ENCODE data around the gene USP5. TPM values are rescaled to one million over a fixed set of nuclear protein-coding genes. Genes with fewer than 3 reads are reported as not detected.

USP5 gene
- total and polyA plus RNA-seq, 2 of the 8 experiments (the other 6 are each of a cell fraction or from before 2014, with no cell fraction given), result 66.5 to 148 TPM

DNA sequence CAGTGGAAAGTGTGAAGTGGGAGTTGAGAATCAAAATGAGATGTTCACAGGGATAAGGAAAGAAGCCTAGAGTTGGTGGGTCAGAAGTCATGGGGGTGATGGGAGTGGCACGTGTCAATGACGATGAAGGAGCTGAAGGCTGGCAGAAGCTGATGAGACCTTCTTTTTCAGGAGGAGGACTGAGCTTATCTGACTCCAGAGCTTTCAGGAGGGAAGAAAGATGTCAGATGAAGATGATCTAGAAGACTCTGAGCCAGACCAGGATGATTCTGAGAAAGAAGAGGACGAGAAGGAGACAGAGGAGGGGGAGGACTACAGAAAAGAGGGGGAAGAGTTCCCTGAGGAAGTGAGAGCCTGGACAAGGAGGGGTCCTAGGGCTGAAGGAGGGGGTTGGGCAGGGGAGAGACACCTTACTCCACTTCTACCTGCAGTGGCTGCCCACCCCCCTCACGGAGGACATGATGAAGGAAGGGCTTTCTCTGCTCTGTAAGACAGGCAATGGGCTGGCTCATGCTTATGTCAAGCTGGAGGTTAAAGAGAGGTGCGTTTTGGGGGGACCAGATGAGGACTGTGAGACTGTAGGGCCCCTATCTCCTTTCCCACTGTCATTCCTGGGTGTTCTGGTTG lies 53.6 kb downstream of the USP5 start:
- Histone ChIP-seq H3K4me3 (ENCODE audit: extremely low read depth in 1 of 4, insufficient read depth in 2 of 4, low read depth in 3 of 4, low read length in 4 of 4) (peak overlapping the region in 3 of 4 experiments; percentile 48 to 64 (median 56); a peak in 5 of 8 replicates), H4K8ac (ENCODE audit: extremely low read depth, insufficient read depth, low read length) (no peak overlapping the region), H4K91ac (replicated peaks; ENCODE audit: insufficient read length, low read length) (no peak overlapping the region), H3K27ac (ENCODE audit: low read depth, low read length) (peak overlapping the region; percentile 76; the same call in 1 of the 2 replicates), H3K18ac (ENCODE audit: extremely low read depth, low read length) (no peak overlapping the region), H3K4me2 (ENCODE audit: insufficient read depth in 1 of 2, low read depth in 2 of 2, low read length in 2 of 2) (peak overlapping the region; percentile 84 to 95), H3K4ac (replicated peaks; ENCODE audit: insufficient read length, low read depth, low read length) (no peak overlapping the region), H3K9me3 (ENCODE audit: insufficient read depth in 2 of 2, low read depth in 1 of 2, low read length in 1 of 2) (no peaks in the 10 kb centered on the region), H4K20me1 (replicated peaks in 1 of 2; ENCODE audit: control insufficient read depth in 1 of 2, insufficient read depth in 2 of 2, low read length in 2 of 2) (no peaks in the 10 kb centered on the region), H3K27me3 (replicated peaks in 1 of 4; ENCODE audit: control insufficient read depth in 3 of 4, extremely low read depth in 1 of 4, insufficient read depth in 3 of 4, low read length in 3 of 4) (peaks cover 0 to 4% (median 0%) of the 10 kb centered on the region in 4 experiments; a peak in 4 of 7 replicates), H3K4me1 (replicated peaks in 1 of 4; ENCODE audit: control insufficient read depth in 3 of 4, insufficient read depth in 4 of 4, low read length in 3 of 4) (peaks cover 3 to 12% (median 7%) of the 10 kb centered on the region in 4 experiments; a peak in 5 of 7 replicates), H3K23me2 (ENCODE audit: low read depth, low read length) (peaks cover 3% of the 10 kb centered on the region; the same call in 1 of the 2 replicates), H3K56ac (replicated peaks; ENCODE audit: insufficient read length, low read depth, low read length) (no peak overlapping the region), H2AFZ (ENCODE audit: low read length) (no peak overlapping the region), H2BK5ac (ENCODE audit: low read depth, low read length) (peak overlapping the region; percentile 36), H3K9ac (replicated peaks in 1 of 4; ENCODE audit: extremely low read depth in 1 of 4, low read depth in 3 of 4, low read length in 3 of 4) (peak overlapping the region in 3 of 4 experiments; percentile 60 to 77 (median 76); a peak in 5 of 7 replicates), H2BK20ac (ENCODE audit: low read length) (no peak overlapping the region), H2AK5ac (ENCODE audit: low read depth, low read length) (no peak overlapping the region), H3K36me3 (ENCODE audit: control insufficient read depth in 2 of 4, insufficient read depth in 4 of 4, low read length in 3 of 4) (no peaks in the 10 kb centered on the region), H3K79me1 (ENCODE audit: low read depth, low read length) (no peaks in the 10 kb centered on the region), H3K14ac (ENCODE audit: insufficient read length) (no peak overlapping the region), H2BK120ac (replicated peaks; ENCODE audit: low read depth, low read length) (no peak overlapping the region), H2BK15ac (ENCODE audit: low read length) (0 out of 2 replicates have a peak overlapping the region, but pooled peaks have one; percentile 22), H2BK12ac (ENCODE audit: low read depth, low read length) (no peak overlapping the region), H4K5ac (ENCODE audit: insufficient read length, low read depth, low read length) (no peak overlapping the region), H3K79me2 (ENCODE audit: control insufficient read depth in 1 of 2, insufficient read depth in 2 of 2, low read length in 2 of 2) (no peaks in the 10 kb centered on the region), H3K23ac (ENCODE audit: insufficient read length) (no peak overlapping the region)
- POLR2A ChIA-PET (ENCODE audit: partially characterized antibody), result interaction anchor here (0.7 to 39.6 kb wide), 11 partner anchors 8 to 145 kb away, joined by 3 to 1027 read pairs (median 18); partner anchors contain the start of genes ATN1, C12orf57, ENO2 and PTPN6
- no peak for FAIRE-seq
- 62% methylated on average over 5 of the region's 5 CpGs; no CpG with 5 or more reads in 1 of the 2 experiments for WGBS, 2 experiments (ENCODE audit: extremely low coverage in 1 of 2, insufficient coverage in 1 of 2, insufficient read length in 1 of 2, insufficient replicate concordance in 2 of 2, low coverage in 1 of 2, low lambda C conversion rate in 2 of 2, missing lambda C conversion rate in 1 of 2)
- CTCF ChIA-PET (ENCODE audit: partially characterized antibody), result interaction anchor here (0.6 to 13.0 kb wide), 11 partner anchors 13 to 239 kb away, joined by 3 to 74 read pairs (median 7); partner anchors contain the start of genes ATN1, ENO2 and SPSB2
- DNase-seq (ENCODE audit: low read depth in 1 of 2, low spot score in 2 of 2), result no peak
- TF ChIP-seq BRCA1 (IDR thresholded peaks at IDR 0.05; ENCODE audit: low read depth, low read length) (no peak), GABPA (IDR thresholded peaks at IDR 0.05; ENCODE audit: borderline replicate concordance, insufficient read depth, low read length) (no peak), RXRA (IDR thresholded peaks at IDR 0.05; ENCODE audit: insufficient read depth, low read depth, low read length) (no peak), BCL11A (IDR thresholded peaks at IDR 0.05; ENCODE audit: low read depth in 2 of 2, low read length in 2 of 2) (no peak), TEAD4 (IDR thresholded peaks at IDR 0.05; ENCODE audit: low read depth, low read length) (no peak), RBBP5 (IDR thresholded peaks at IDR 0.05; ENCODE audit: borderline replicate concordance, low read depth, low read length) (no peak), SP1 (IDR thresholded peaks at IDR 0.05; ENCODE audit: low read depth, low read length) (no peak)
- TF ChIP-seq, protein P1, sequence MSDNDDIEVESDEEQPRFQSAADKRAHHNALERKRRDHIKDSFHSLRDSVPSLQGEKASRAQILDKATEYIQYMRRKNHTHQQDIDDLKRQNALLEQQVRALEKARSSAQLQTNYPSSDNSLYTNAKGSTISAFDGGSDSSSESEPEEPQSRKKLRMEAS (IDR thresholded peaks at IDR 0.05), result no peak
- TF ChIP-seq, protein P2, sequence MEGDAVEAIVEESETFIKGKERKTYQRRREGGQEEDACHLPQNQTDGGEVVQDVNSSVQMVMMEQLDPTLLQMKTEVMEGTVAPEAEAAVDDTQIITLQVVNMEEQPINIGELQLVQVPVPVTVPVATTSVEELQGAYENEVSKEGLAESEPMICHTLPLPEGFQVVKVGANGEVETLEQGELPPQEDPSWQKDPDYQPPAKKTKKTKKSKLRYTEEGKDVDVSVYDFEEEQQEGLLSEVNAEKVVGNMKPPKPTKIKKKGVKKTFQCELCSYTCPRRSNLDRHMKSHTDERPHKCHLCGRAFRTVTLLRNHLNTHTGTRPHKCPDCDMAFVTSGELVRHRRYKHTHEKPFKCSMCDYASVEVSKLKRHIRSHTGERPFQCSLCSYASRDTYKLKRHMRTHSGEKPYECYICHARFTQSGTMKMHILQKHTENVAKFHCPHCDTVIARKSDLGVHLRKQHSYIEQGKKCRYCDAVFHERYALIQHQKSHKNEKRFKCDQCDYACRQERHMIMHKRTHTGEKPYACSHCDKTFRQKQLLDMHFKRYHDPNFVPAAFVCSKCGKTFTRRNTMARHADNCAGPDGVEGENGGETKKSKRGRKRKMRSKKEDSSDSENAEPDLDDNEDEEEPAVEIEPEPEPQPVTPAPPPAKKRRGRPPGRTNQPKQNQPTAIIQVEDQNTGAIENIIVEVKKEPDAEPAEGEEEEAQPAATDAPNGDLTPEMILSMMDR (IDR thresholded peaks at IDR 0.05; ENCODE audit: control extremely low read depth in 1 of 3, insufficient read depth in 1 of 3, low read depth in 1 of 3, low read length in 3 of 3), result no peak

Data from H1 (cell line).